AG04449 (cell line): ENCODE data around the gene GALNT1.
"Not testable (repeated sequence)": the region's sequence is repeated elsewhere in the genome, so short reads cannot be mapped to it uniquely, and the experiment has no call there.

Experiments
- CTCF ChIA-PET: fragments of 350-600 bp; formaldehyde crosslinking; extraction: SDS; loops from one replicate; lab custom pipeline; 2021; ENCODE audit warnings: antibody characterized with exemption; lab: Yijun Ruan, JAX
- POLR2A ChIA-PET: fragments of 400-600, 350-600 bp; formaldehyde crosslinking; extraction: SDS; loops from one replicate; lab custom pipeline; 2020; ENCODE audit warnings: antibody characterized with exemption, inconsistent platforms; lab: Yijun Ruan, JAX
- DNase-seq: peaks from one replicate; pipeline ENCODE4 v3.0.0-alpha.2; 2010; ENCODE audit warnings: low read depth, low spot score
- H3K4me3 ChIP-seq: 2 replicates; pipeline ENCODE4 v1.5.1; 2011; ENCODE audit warnings: low read depth, mild to moderate bottlenecking, control low read depth, low read length
- TF ChIP-seq, protein P1 (sequence below): IDR thresholded peaks from one replicate; pipeline ENCODE4 v1.5.1; 2011; ENCODE audit warnings: mild to moderate bottlenecking, moderate library complexity, low read length, control low read depth, inconsistent platforms; ENCODE audit not compliant: insufficient read depth; ENCODE audit errors: missing control alignments

The GALNT1 gene

GRCh38 chr18:35572644-35573043 is 8.9 kb upstream of the GALNT1 start:
- TF ChIP-seq, protein P1, sequence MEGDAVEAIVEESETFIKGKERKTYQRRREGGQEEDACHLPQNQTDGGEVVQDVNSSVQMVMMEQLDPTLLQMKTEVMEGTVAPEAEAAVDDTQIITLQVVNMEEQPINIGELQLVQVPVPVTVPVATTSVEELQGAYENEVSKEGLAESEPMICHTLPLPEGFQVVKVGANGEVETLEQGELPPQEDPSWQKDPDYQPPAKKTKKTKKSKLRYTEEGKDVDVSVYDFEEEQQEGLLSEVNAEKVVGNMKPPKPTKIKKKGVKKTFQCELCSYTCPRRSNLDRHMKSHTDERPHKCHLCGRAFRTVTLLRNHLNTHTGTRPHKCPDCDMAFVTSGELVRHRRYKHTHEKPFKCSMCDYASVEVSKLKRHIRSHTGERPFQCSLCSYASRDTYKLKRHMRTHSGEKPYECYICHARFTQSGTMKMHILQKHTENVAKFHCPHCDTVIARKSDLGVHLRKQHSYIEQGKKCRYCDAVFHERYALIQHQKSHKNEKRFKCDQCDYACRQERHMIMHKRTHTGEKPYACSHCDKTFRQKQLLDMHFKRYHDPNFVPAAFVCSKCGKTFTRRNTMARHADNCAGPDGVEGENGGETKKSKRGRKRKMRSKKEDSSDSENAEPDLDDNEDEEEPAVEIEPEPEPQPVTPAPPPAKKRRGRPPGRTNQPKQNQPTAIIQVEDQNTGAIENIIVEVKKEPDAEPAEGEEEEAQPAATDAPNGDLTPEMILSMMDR, result no peak
- H3K4me3 ChIP-seq, result no peak overlapping the region
- CTCF ChIA-PET, result no interaction called here
- DNase-seq, result no peak
- POLR2A ChIA-PET, result no interaction called here

DNA sequence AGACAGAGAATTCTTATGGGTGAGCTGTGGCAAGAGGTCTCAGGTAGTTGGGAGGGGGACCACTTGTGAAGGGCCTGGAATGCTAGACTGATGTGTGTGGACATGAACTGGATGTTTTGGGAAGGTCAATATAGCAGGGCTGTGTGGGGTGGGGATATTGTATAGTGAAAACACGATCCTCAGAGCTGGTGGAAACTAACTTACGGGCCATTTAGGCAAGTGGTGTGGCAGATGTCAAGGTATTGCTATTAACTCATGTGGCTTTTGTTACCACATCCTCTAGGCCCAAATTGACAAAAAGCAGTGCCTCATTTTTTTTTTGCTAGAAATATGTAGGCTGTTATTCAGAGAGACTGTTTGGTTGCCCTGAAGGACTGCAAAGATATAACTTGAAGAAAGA is 8.0 kb upstream of the GALNT1 start:
- no peak for DNase-seq
- H3K4me3 ChIP-seq, result no peak overlapping the region
- ChIA-PET CTCF (no interaction called here), POLR2A (no interaction called here)
- TF ChIP-seq, protein P1, result no peak

DNA sequence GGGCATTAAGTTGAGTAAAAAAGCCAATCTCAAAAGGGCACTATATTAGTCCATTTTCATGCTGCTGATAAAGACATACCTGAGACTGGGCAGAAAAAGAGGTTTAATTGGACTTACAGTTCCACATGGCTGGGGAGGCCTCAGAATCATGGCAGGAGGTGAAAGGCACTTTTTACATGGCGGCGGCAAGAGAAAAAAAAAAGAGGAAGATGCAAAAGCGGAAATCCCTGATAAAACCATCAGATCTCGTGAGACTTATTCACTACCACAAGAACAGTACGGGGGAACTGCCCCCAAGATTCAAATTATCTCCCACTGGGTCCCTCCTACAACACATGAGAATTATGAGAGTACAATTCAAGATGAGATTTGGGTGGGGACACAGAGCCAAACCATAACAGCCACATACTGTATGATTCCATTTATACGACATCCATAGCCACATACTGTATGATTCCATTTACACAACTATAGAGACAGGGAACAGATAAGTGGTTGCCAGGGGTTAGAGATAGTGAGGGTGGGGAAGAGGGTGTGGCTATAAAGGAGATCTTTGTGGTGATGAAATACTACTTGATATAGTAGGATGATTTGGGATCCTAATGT is 5.2 kb upstream of the GALNT1 start:
- POLR2A ChIA-PET, H3K4me3 ChIP-seq, DNase-seq, CTCF ChIA-PET: not testable (repeated sequence)

GRCh38 chr18:35577045-35577848 is 4.3 kb upstream of the GALNT1 start:
- DNase-seq, result no peak
- POLR2A ChIA-PET, result no interaction called here
- CTCF ChIA-PET, result no interaction called here

GRCh38 chr18:35578481-35578880 is 3.1 kb upstream of the GALNT1 start:
- POLR2A ChIA-PET, result no interaction called here
- no peak overlapping the region for H3K4me3 ChIP-seq
- DNase-seq, result no peak
- TF ChIP-seq, protein P1, result no peak
- CTCF ChIA-PET, result no interaction called here

More at GRCh38 chr18:35577045-35577848, 4.3 kb upstream of the GALNT1 start:
- TF ChIP-seq, protein P1, result no peak
- no peak overlapping the region for H3K4me3 ChIP-seq

- H3K4me3 ChIP-seq, result no peak overlapping the region
- TF ChIP-seq, protein P1, result no peak
- ChIA-PET CTCF (no interaction called here), POLR2A (no interaction called here)
- no peak for DNase-seq
Observed at GRCh38 chr18:35578936-35579335, 2.6 kb upstream of the GALNT1 start.
